ENCODE measurements around the gene TMPRSS11A.

- TF ChIP-seq SP1 (IDR thresholded peaks at IDR 0.05) (no peak), FOXA1 (IDR thresholded peaks at IDR 0.05) (no peak), FOXM1 (IDR thresholded peaks at IDR 0.05; ENCODE audit: borderline replicate concordance) (no peak), BHLHE40 (IDR thresholded peaks at IDR 0.05; ENCODE audit: borderline replicate concordance) (no peak), FOXK2 (IDR thresholded peaks at IDR 0.05) (no peak), TARDBP (IDR thresholded peaks at IDR 0.05) (no peak), L3MBTL2 (conservative IDR thresholded peaks at IDR 0.05) (no peak), ELF4 (IDR thresholded peaks at IDR 0.05) (no peak), ARNT (IDR thresholded peaks at IDR 0.05) (no peak), ZNF384 (IDR thresholded peaks at IDR 0.05) (no peak), PKNOX1 (IDR thresholded peaks at IDR 0.05) (no peak), NFRKB (IDR thresholded peaks at IDR 0.05) (no peak)
Observed at GRCh38 chr4:67899096-67899495, 64.2 kb downstream of the TMPRSS11A start.

Data from HEK293T (cell line).